Fibroblast of lung (primary cell): ENCODE data around the gene SUPT3H. TPM values are rescaled to one million over a fixed set of nuclear protein-coding genes. Genes with fewer than 3 reads are reported as not detected.

ENCODE experiments used
- DNase-seq, 2 donors: peaks; one replicate each; pipeline versions ENCODE4 v3.0.0 to v3.0.0-alpha.2; 2010; ENCODE audit warnings: low read depth in 2 of 2
- H2AFZ ChIP-seq: 2 replicates; pipeline ENCODE4 v1.5.1; 2012; ENCODE audit warnings: low read length, control low read depth, inconsistent platforms
- H3K27ac ChIP-seq: 2 replicates; pipeline ENCODE4 v1.5.1; 2011; ENCODE audit warnings: low read length, control low read depth; ENCODE audit not compliant: insufficient read depth
- H3K27me3 ChIP-seq: 2 replicates; pipeline ENCODE4 v1.5.1; 2011; ENCODE audit warnings: mild to moderate bottlenecking, low read length; ENCODE audit not compliant: control insufficient read depth, insufficient read depth
- H3K36me3 ChIP-seq: 2 replicates; pipeline ENCODE4 v1.5.1; 2011; ENCODE audit warnings: low read length; ENCODE audit not compliant: control insufficient read depth, insufficient read depth
- H3K4me1 ChIP-seq: 2 replicates; pipeline ENCODE4 v1.5.1; 2011; ENCODE audit warnings: low read length; ENCODE audit not compliant: control insufficient read depth, insufficient read depth; ENCODE audit errors: extremely low read depth
- H3K4me2 ChIP-seq: 2 replicates; pipeline ENCODE4 v1.5.1; 2011; ENCODE audit warnings: low read length, control low read depth; ENCODE audit not compliant: insufficient read depth; ENCODE audit errors: extremely low read depth
- H3K4me3 ChIP-seq, 4 experiments: fragments of 200-600 bp in 1 of 4; sonication (generic) in 1 of 4; replicated peaks in 1 of 4; 2 replicates each; pipeline ENCODE4 v1.5.1; 2011 to 2016; ENCODE audit warnings: low read length in 4 of 4, low read depth in 3 of 4, mild to moderate bottlenecking in 3 of 4, control low read depth in 2 of 4, inconsistent platforms in 1 of 4, mixed read lengths in 1 of 4; ENCODE audit not compliant: insufficient read depth in 1 of 4; ENCODE audit errors: control extremely low read depth in 1 of 4
- H3K79me2 ChIP-seq: 2 replicates; pipeline ENCODE4 v1.5.1; 2012; ENCODE audit warnings: mild to moderate bottlenecking, low read length, inconsistent platforms; ENCODE audit not compliant: control insufficient read depth, insufficient read depth
- H3K9ac ChIP-seq: 2 replicates; pipeline ENCODE4 v1.5.1; 2011; ENCODE audit warnings: mild to moderate bottlenecking, low read length, control low read depth; ENCODE audit not compliant: insufficient read depth
- H3K9me3 ChIP-seq: 2 replicates; pipeline ENCODE4 v1.5.1; 2012; ENCODE audit warnings: low read depth, low read length; ENCODE audit not compliant: control insufficient read depth, insufficient read depth
- H4K20me1 ChIP-seq: 2 replicates; pipeline ENCODE4 v1.5.1; 2011; ENCODE audit warnings: low read length; ENCODE audit not compliant: control insufficient read depth, insufficient read depth; ENCODE audit errors: extremely low read depth
- EZH2 ChIP-seq: IDR thresholded peaks from 2 replicates; pipeline ENCODE4 v1.5.1; 2012; ENCODE audit warnings: low read length, control low read depth, mild to moderate bottlenecking; ENCODE audit errors: missing control alignments
- polyA plus RNA-seq, 2 donors: library from polyadenylated mRNA; depleted of rRNA in 1 of 2; stranded (reverse) in 1 of 2; unstranded in 1 of 2; fragments of >200 nt; gene quantifications; 2 replicates each; pipeline ENCODE4 v1.2.1, GENCODE V29; 2011 to 2012; ENCODE audit warnings: missing spikeins in 1 of 2
- total RNA-seq: library from RNA; depleted of rRNA; stranded (reverse); fragments of >200 nt; gene quantifications from 2 replicates; pipeline ENCODE4 v1.2.1, GENCODE V29; 2014
- TF ChIP-seq, protein P1 (sequence below), 2 donors: IDR thresholded peaks in 1 of 2; conservative IDR thresholded peaks in 1 of 2; 1 replicate in 1 of 2; 2 replicates in 1 of 2; pipeline ENCODE4 v1.5.1; 2011 to 2012; ENCODE audit warnings: low read length in 2 of 2, control low read depth in 1 of 2, inconsistent platforms in 1 of 2, low read depth in 1 of 2, mild to moderate bottlenecking in 1 of 2

The SUPT3H gene
- total and polyA plus RNA-seq, 2 donors (not counting 1 experiment from before 2014, with no cell fraction given): 8.3 to 8.5 TPM

DNA sequence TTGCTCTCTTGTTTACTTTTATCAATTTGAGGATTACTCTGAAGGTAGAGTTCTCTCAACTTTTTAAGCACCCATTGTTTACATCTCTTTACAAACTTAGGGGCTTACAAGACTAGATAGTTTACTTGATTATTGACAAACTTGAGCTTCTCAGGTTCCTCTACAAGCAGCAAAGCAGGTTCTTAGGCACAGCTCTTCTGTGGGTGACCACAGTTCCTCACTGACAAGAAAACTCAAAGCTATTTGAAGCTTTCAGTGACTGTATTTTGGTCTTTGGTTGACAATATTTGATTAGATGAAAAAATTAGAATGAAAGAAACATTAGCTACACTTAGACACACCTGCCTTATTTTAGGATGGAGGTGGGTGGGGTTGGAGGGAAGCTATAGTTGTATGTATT lies 376.9 kb downstream of the SUPT3H start:
- H3K27ac ChIP-seq: no peak overlapping the region
- no peaks in the 10 kb centered on the region for H3K27me3 ChIP-seq
- no peak for DNase-seq
- no peak overlapping the region for H3K9ac ChIP-seq
- H3K4me2 ChIP-seq: no peak overlapping the region
- H3K4me3 ChIP-seq: no peak overlapping the region
- H4K20me1 ChIP-seq: no peaks in the 10 kb centered on the region
- no peaks in the 10 kb centered on the region for H3K36me3 ChIP-seq
- TF ChIP-seq EZH2: no peak
- TF ChIP-seq, protein P1, sequence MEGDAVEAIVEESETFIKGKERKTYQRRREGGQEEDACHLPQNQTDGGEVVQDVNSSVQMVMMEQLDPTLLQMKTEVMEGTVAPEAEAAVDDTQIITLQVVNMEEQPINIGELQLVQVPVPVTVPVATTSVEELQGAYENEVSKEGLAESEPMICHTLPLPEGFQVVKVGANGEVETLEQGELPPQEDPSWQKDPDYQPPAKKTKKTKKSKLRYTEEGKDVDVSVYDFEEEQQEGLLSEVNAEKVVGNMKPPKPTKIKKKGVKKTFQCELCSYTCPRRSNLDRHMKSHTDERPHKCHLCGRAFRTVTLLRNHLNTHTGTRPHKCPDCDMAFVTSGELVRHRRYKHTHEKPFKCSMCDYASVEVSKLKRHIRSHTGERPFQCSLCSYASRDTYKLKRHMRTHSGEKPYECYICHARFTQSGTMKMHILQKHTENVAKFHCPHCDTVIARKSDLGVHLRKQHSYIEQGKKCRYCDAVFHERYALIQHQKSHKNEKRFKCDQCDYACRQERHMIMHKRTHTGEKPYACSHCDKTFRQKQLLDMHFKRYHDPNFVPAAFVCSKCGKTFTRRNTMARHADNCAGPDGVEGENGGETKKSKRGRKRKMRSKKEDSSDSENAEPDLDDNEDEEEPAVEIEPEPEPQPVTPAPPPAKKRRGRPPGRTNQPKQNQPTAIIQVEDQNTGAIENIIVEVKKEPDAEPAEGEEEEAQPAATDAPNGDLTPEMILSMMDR (conservative IDR thresholded peaks at IDR 0.05 in 1 of 2, IDR thresholded peaks at IDR 0.05 in 1 of 2; ENCODE audit: low read depth in 1 of 2, low read length in 2 of 2): no peak
- H3K79me2 ChIP-seq: no peaks in the 10 kb centered on the region
- no peak overlapping the region for H2AFZ ChIP-seq
- no peaks in the 10 kb centered on the region for H3K9me3 ChIP-seq
- no peaks in the 10 kb centered on the region for H3K4me1 ChIP-seq

DNA sequence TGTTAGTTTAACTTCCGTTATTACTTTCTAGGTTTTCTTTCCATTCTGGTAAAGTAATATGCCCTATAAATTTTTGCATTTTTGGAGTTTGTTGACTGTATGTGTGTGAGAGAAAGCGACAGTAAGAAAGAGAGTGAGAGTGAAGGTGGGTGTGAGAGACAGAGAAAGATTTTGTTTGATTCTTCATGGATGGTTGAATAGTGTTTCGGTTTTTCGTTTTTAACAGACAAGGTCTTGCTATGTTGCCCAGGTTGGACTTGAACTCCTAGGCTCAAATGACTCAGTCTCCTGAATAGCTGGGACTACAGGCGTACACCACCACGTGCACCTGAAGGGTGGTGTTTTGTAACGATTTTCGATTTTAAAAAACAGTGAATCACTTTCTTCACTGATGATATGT lies 378.7 kb downstream of the SUPT3H start:
- TF ChIP-seq, protein P1 (conservative IDR thresholded peaks at IDR 0.05 in 1 of 2, IDR thresholded peaks at IDR 0.05 in 1 of 2; ENCODE audit: low read depth in 1 of 2, low read length in 2 of 2): no peak
- no peak for TF ChIP-seq EZH2
- no peak for DNase-seq
- no peaks in the 10 kb centered on the region for H3K27me3 ChIP-seq

DNA sequence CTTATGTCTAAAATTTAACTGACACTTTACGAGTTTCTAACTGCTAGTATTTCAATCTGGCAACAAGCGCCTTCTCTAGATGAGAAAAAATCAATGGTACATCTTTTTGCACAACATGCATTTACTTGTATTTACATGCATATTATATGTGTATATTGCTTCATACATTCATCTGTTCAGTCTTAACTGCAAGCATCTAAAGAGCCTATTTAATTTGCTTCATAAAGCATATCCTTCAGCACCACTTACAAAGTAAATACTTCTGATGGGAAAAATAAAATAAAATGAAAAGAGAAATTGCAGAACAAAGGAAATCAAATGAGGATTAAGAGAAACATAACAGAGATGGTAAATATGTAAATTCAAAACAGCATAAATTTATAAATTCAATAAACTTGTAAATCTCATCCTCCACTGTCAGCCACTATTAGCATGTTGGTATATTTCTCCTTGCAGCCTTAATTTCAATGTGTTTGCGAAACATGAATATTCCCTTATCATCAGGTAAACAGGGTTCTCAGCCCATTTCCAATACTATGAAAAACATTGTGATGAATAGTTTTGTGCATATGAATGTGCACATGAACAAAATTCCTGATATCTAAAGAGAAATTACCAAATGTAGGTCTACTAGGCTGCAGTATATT lies 382.1 kb downstream of the SUPT3H start:
- Histone ChIP-seq H3K79me2 (no peaks in the 10 kb centered on the region), H3K9ac (no peak overlapping the region), H3K27ac (no peak overlapping the region), H2AFZ (no peak overlapping the region), H3K36me3 (no peaks in the 10 kb centered on the region), H3K4me1 (no peaks in the 10 kb centered on the region), H3K4me2 (no peak overlapping the region), H3K27me3 (no peaks in the 10 kb centered on the region), H3K4me3 (no peak overlapping the region), H4K20me1 (no peaks in the 10 kb centered on the region), H3K9me3 (no peaks in the 10 kb centered on the region)
- no peak for DNase-seq
- TF ChIP-seq, protein P1 (conservative IDR thresholded peaks at IDR 0.05 in 1 of 2, IDR thresholded peaks at IDR 0.05 in 1 of 2; ENCODE audit: low read depth in 1 of 2, low read length in 2 of 2): no peak
- TF ChIP-seq EZH2: no peak

More for the DNA sequence above, 378.7 kb downstream of the SUPT3H start:
- Histone ChIP-seq H3K4me2 (no peak overlapping the region), H2AFZ (no peak overlapping the region), H4K20me1 (no peaks in the 10 kb centered on the region), H3K27ac (no peak overlapping the region), H3K79me2 (no peaks in the 10 kb centered on the region), H3K4me3 (no peak overlapping the region), H3K36me3 (no peaks in the 10 kb centered on the region), H3K4me1 (no peaks in the 10 kb centered on the region), H3K9me3 (no peaks in the 10 kb centered on the region), H3K9ac (no peak overlapping the region)
